Stimulated activated CD8-positive, alpha-beta memory T cell treated with anti-CD3 and anti-CD28 coated beads, Interleukin-2, amount 100 ng/mL, for 48 hours (primary cell): ENCODE measurements around the gene NPC1.

Experiments used
- DNase-seq, 2 donors: peaks; one replicate each; pipeline ENCODE4 v3.0.0-alpha.2; 2020; ENCODE audit warnings: low read depth in 2 of 2

NPC1 gene

DNA sequence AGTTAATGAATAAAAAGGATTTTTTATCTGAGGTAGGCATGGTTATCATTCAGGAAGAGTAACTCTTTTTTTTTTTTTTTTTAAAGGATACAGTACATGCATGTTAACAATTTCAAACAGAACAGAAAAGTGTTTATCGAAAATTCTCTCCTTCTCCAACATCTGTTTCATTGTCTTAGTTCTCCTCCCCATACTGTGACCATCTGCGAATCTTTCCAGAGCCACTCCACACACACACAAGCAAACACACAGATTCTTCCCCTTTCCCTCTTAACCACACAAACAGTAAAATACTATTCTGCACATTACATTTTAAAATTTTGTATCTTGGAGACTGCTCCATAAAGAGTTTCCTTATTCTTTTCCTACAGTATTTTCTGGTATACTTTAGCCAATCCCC lies 38.0 kb downstream of the NPC1 start:
- no peak for DNase-seq

DNA sequence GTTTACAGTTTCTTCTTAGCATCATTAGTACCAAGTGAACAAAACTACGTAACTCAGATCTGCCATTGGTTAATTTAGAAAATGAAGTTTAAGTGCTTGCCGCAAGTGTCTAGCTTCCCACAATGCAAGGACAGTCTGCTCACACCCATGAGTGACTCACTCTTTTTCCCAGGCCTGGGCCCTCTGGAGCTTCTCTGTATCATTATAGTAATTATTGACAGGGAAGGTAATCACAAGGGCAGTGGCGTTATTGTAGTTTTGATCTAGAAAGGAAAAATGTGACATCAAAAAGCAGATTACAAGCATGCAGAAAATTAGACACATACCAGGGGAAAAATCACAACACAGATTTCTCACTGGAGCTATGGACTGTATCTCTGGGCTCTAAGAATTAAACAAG lies 38.5 kb downstream of the NPC1 start:
- DNase-seq, result no peak

DNA sequence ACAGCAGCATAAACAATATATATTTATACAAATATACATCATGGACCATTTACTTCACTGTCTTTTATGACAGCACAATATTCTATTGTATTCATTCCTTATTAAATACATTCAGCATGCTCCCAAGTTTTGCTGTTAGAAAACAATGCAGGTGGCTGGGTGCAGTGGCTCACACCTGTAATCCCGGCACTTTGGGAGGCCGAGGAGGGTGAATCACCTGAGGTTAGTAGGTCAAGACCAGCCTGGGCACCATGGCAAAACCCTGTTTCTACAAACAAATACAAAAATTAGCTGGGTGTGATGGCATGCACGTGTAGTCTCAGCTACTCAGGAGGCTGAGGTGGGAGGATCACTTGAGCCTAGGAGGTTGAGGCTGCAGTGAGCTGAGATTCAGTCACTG lies 39.0 kb downstream of the NPC1 start:
- no peak for DNase-seq

DNA sequence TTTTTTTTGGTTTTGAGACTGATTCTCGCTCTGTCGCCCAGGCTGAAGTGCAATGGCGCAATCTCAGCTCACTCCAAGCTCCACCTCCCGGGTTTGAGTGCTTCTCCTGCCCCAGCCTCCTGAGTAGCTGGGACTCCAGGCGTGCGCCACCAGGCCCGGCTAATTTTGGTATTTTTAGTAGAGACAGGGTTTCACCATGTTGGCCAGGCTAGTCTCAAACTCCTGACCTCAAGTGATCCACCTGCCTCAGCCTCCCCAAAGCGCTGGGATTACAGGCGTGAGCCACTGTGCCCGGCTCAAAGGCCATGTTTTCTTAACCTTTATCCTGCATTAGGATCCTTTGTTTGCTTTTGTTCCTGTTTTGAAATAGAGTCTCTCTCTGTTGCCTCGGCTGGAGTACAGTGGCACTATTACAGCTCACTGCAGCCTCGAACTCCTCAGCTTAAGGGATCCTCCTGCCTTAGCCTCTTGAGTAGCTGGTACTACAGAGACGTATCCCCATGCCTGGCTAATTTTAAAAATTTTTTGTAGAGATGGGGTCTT lies 41.0 kb downstream of the NPC1 start:
- no peak for DNase-seq

DNA sequence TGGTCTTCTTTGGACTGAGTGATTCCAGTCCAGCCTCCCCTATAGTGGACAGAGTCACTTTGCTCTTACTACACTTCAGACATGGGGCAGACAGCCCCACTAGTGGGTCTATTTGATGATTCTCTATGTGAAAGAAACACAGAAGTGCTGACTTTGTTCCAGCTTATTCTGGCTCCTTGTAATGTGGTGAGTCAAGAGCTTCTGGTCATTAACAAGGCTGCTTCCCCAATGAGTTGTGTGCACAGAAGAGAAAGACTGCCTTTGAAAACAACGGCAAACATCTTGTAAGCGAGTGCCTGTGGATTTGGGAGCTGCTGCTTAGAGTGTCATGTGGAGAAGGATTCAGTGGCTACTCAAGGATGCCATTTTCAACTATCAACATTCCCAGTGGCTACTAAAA lies 43.8 kb downstream of the NPC1 start:
- DNase-seq, result no peak

DNA sequence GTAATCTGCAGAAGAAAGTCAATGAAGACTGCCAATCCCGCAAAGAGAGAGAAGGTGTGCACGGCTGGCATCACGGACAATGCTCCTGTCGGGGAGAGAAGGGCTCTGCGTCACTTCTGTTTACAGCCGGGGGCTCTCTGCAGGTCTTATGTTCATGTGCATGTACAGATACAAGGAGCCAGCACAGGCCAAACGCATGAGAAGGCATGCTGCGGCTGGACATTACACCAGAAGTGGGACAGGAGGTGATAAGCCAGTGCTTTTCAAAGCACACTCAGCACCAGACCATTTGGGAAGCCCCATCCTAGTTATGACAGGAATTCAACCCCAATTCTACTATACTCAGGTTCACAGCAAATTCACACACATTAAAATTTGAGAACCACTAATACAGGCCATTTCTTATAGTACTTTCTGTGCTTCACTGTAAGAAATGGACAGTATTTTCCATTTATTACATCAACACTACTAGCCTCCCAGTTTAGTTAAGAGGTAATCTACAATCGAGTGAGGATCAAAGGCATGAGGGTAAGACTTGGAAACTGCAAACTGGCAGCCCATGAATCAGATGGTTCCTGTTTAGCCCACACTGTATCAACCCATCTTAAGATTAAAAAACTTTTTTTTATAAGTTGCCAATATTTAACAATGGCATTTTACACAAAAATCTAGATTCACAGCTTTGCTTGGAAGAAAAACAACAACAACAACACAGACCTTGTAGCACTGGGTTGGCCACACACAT lies 44.8 kb downstream of the NPC1 start:
- no peak for DNase-seq

DNA sequence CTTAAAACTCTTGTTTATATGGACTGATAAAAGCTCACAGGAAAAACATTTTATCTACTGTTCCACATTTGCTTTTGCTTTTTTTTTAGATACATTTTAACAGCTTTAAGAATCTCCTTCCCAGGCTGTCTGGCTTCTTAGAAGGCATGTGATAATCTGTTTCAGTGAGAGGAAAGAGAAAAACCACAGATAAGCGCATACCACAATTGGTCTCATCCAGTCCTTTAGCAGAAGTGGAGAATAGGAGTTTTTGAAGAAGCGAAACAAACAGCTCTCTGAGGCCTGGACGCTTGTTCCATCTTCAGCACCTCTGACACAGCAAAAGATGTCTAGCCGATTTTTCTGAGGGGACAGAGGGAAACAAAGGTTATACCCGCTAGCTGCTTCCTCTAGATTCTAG lies 45.4 kb downstream of the NPC1 start:
- no peak for DNase-seq

- no peak for DNase-seq
Observed at GRCh38 chr18:23539911-23540525, 46.3 kb downstream of the NPC1 start.

GRCh38 chr18:23539296-23539695 lies 47.0 kb downstream of the NPC1 start:
- no peak for DNase-seq

DNA sequence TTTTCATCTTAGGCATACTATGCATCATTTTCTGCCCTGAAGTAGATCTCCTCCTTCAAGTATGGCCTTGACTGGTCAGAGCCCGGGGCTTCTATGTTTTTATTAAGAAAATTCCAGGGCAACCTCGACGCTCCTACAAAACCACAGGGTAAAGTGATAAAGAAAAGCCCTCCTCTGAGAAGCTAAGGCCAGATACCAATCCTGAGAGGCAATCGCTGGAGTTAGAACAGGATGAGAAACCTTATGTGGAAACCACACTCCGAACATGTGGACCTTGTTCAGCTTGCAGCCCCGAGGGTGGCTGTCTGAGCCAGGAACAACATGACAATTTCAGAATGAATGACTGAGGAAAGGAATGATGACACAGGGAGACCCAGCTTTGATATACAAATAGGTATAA lies 47.4 kb downstream of the NPC1 start:
- no peak for DNase-seq

- DNase-seq, result no peak
Observed at GRCh38 chr18:23538001-23538400, 48.3 kb downstream of the NPC1 start.

- DNase-seq, result no peak
Observed at GRCh38 chr18:23537274-23537673, 49.0 kb downstream of the NPC1 start.

GRCh38 chr18:23536204-23536603 lies 50.1 kb downstream of the NPC1 start:
- DNase-seq, result no peak

GRCh38 chr18:23534276-23534675 lies 52.0 kb downstream of the NPC1 start:
- DNase-seq, result no peak

DNA sequence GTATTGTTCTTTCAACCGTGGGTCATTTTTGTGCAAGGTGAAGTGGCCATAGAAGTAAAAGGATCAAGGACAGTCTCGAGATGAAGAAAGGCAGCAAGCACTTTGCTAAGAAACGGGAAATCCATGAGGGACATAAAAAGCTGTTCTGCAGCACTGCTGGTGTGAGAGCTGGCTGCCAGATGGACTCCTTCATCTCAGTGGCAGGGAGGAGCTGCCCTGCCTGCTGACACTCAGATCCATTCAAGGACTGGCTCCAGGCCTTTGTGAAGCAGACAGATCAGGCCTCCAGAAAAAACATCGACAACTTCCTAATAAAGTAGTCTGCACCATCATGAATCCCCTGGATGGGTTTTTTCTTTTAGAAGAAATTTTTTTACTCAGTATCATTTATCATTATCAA lies 53.5 kb downstream of the NPC1 start:
- no peak for DNase-seq

GRCh38 chr18:23531912-23532311 lies 54.4 kb downstream of the NPC1 start:
- DNase-seq, result no peak

- DNase-seq, result no peak
Observed at GRCh38 chr18:23530195-23530594, 56.1 kb downstream of the NPC1 start.

DNA sequence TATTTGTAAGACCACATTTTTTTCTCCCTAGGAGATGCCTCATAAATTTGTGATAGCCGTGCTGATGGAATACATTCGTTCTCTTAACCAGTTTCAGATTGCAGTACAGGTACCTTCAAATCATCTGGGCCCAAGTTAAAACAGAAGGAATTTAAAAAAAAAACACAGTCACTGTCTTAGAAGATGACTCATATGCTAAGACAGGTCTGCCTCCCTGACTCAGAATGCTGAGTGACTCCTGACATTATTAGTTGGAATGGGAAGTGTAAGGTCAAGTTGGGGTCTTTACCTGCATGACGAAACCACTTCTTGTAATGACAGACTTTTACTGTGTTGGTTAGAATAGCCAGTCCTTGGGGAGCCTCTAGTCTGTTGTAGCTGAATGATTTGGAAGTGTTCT lies 56.7 kb downstream of the NPC1 start:
- no peak for DNase-seq

DNA sequence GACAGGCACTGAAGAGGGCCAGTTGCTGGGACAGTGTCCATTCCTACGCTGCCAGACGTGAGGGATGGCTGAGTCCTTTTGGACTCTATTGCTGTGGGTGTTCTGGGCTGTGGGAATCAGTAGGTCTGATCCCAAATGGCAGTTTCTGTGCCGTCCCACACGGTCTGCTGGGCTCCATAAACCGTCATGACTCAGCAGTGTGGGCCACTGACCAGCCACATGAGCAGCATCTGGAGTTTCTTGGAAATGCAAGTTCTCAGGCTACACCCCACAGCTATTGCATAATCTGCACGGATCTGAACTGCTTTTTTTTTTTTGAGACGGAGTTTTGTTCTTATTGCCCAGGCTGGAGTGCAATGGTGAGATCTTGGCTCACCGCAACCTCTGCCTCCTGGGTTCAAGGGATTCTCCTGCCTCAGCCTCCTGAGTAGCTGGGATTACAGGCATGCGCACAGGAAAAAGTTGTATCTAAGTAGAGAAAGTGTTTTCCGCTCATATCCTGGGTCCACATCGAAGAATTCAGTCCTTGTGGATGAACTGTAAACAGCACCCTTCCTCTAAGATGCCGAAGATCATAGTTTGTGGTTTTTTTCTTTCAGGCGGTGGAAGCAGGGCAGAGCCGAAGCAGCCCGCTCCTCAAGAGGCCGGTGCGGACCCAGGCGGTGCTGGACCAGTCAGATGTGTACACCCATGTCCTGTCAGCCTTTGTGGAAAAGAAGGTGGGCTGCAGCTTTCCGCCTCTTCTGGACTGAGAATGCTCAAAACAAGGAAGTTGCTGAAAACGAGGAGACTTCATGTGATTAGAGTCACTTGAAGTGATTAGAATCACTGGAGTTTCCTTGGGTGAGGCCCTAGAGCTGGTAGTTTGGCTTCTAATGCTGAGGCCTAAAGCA lies 57.5 kb downstream of the NPC1 start:
- no peak for DNase-seq

GRCh38 chr18:23526501-23527063 lies 59.7 kb downstream of the NPC1 start:
- no peak for DNase-seq

DNA sequence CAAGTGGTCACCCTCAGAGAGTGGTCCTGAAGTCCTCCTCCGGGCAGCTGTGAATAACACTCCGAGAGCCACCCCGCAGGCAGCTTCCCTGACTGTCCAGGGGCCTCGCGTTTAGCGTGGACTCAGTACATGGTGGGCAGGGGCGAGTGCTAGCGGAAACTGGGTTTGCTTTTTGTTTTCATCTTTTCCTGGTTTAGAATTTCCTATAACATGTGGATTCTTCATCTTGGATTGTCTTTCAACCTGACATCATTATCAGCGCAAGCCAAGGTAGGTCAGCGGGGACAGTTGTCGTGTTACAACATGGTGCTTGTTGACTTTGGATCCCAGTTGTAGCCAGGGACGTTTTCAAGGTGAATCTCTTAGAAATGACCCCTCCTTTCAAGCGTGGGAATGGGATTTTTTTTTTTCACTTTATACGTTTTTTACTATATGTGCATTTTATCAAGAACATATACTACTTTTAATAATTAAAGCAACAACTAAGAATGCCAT lies 62.0 kb downstream of the NPC1 start:
- DNase-seq, result no peak
